Measurements from ENCODE around the gene LRP1B.

LRP1B gene

DNA sequence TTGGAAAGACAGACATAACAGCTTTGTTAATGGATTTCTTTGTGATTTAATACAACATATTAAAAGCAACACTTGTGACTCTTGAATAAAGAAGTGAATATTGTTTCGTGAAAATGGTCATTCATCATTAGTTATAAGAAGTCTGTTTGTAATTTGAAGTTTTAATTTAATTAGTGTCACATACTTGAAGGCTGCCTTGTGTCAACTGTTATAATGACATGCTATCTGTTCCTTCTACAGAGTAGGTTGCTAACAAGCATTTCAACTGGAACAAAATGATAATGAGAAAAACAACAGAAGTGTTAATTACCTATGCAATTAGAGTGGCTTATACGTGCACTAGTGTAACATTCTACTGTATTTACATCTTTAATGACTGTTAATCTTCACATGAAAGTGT is 624.7 kb downstream of the LRP1B start:
- Histone ChIP-seq H3K9me3 (ENCODE audit: insufficient read depth, low read depth, low read length) (no peaks in the 10 kb centered on the region), H3K4me2 (ENCODE audit: low read depth, low read length, poor library complexity, severe bottlenecking) (no peak overlapping the region), H3K9me2 (replicated peaks; ENCODE audit: low read depth, low read length) (no peaks in the 10 kb centered on the region), H3K27me3 (ENCODE audit: insufficient read depth, low read length, poor library complexity, severe bottlenecking) (no peaks in the 10 kb centered on the region), H3K36me3 (ENCODE audit: insufficient read depth, low read length) (no peaks in the 10 kb centered on the region), H3K4me1 (ENCODE audit: insufficient read depth, low read length, poor library complexity, severe bottlenecking) (no peaks in the 10 kb centered on the region), H3K4me3 (ENCODE audit: low read length, poor library complexity, severe bottlenecking) (no peak overlapping the region), H4K20me1 (ENCODE audit: insufficient read depth, low read length, poor library complexity, severe bottlenecking) (no peaks in the 10 kb centered on the region), H3K9ac (ENCODE audit: low read depth, low read length, poor library complexity, severe bottlenecking) (no peak overlapping the region), H3K79me2 (ENCODE audit: insufficient read depth, low read length) (no peaks in the 10 kb centered on the region), H2AFZ (ENCODE audit: low read length) (no peak overlapping the region), H3F3A (ENCODE audit: low read depth) (no peaks in the 10 kb centered on the region)
- TF ChIP-seq, protein P1, sequence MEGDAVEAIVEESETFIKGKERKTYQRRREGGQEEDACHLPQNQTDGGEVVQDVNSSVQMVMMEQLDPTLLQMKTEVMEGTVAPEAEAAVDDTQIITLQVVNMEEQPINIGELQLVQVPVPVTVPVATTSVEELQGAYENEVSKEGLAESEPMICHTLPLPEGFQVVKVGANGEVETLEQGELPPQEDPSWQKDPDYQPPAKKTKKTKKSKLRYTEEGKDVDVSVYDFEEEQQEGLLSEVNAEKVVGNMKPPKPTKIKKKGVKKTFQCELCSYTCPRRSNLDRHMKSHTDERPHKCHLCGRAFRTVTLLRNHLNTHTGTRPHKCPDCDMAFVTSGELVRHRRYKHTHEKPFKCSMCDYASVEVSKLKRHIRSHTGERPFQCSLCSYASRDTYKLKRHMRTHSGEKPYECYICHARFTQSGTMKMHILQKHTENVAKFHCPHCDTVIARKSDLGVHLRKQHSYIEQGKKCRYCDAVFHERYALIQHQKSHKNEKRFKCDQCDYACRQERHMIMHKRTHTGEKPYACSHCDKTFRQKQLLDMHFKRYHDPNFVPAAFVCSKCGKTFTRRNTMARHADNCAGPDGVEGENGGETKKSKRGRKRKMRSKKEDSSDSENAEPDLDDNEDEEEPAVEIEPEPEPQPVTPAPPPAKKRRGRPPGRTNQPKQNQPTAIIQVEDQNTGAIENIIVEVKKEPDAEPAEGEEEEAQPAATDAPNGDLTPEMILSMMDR (conservative IDR thresholded peaks at IDR 0.05; ENCODE audit: low read length): no peak
- no peak for TF ChIP-seq EZH2phosphoT487 (IDR thresholded peaks at IDR 0.05; ENCODE audit: borderline replicate concordance)

DNA sequence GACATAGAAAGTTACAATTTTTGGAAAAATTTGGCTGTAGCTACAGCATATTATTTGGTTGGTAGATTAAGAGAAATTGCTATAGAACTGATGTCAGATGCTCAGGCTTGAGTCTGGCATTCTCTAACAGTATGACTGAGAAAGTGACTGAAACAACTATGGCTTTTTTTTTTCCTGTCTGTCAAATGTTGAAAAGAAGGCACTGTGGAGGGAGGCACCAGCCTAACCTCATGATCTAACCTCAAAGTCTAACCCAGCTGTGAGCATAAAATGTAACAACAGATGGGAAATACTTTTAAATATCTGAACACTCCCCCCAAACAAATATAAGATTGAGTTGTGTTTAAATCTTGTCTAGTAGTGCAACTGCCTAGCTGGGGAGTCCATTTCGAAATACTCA is 629.1 kb downstream of the LRP1B start:
- no peaks in the 10 kb centered on the region for H4K20me1 ChIP-seq (ENCODE audit: insufficient read depth, low read length, poor library complexity, severe bottlenecking)
- H3K4me2 ChIP-seq (ENCODE audit: low read depth, low read length, poor library complexity, severe bottlenecking): no peak overlapping the region
- no peaks in the 10 kb centered on the region for H3K9me2 ChIP-seq (replicated peaks; ENCODE audit: low read depth, low read length)
- H3K4me1 ChIP-seq (ENCODE audit: insufficient read depth, low read length, poor library complexity, severe bottlenecking): no peaks in the 10 kb centered on the region
- H3K4me3 ChIP-seq (ENCODE audit: low read length, poor library complexity, severe bottlenecking): no peak overlapping the region
- no peaks in the 10 kb centered on the region for H3K27me3 ChIP-seq (ENCODE audit: insufficient read depth, low read length, poor library complexity, severe bottlenecking)
- H3K36me3 ChIP-seq (ENCODE audit: insufficient read depth, low read length): no peaks in the 10 kb centered on the region
- no peaks in the 10 kb centered on the region for H3K9me3 ChIP-seq (ENCODE audit: insufficient read depth, low read depth, low read length)
- H3K9ac ChIP-seq (ENCODE audit: low read depth, low read length, poor library complexity, severe bottlenecking): no peak overlapping the region
- H3K79me2 ChIP-seq (ENCODE audit: insufficient read depth, low read length): no peaks in the 10 kb centered on the region
- no peak overlapping the region for H2AFZ ChIP-seq (ENCODE audit: low read length)
- TF ChIP-seq, protein P1 (conservative IDR thresholded peaks at IDR 0.05; ENCODE audit: low read length): no peak
- no peak for TF ChIP-seq EZH2phosphoT487 (IDR thresholded peaks at IDR 0.05; ENCODE audit: borderline replicate concordance)
- no peaks in the 10 kb centered on the region for H3F3A ChIP-seq (ENCODE audit: low read depth)

DNA sequence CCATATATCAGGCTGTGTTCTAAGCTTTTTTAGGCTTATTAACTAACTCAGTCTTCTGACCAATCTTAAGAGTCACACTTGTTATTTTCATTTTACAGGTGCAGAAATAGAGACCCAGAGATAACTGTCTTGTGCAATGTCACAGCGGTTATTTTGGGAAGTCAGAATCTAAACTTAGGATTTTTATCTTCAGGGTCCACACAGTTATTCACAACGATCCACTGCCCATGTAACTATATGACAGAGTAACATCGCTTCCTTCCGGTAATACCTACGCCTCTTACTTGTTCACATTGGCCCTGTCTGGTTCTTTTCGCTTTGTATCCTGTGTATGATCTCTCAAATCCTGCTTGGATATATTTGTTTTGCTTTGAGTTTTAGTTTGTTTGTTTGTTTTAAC is 631.7 kb downstream of the LRP1B start:
- Histone ChIP-seq H3K27me3 (ENCODE audit: insufficient read depth, low read length, poor library complexity, severe bottlenecking) (no peaks in the 10 kb centered on the region), H3K9me2 (replicated peaks; ENCODE audit: low read depth, low read length) (no peaks in the 10 kb centered on the region), H3K4me2 (ENCODE audit: low read depth, low read length, poor library complexity, severe bottlenecking) (no peak overlapping the region), H2AFZ (ENCODE audit: low read length) (no peak overlapping the region), H3K4me3 (ENCODE audit: low read length, poor library complexity, severe bottlenecking) (no peak overlapping the region), H4K20me1 (ENCODE audit: insufficient read depth, low read length, poor library complexity, severe bottlenecking) (no peaks in the 10 kb centered on the region), H3K4me1 (ENCODE audit: insufficient read depth, low read length, poor library complexity, severe bottlenecking) (no peaks in the 10 kb centered on the region), H3K79me2 (ENCODE audit: insufficient read depth, low read length) (no peaks in the 10 kb centered on the region), H3K9me3 (ENCODE audit: insufficient read depth, low read depth, low read length) (no peaks in the 10 kb centered on the region), H3F3A (ENCODE audit: low read depth) (no peaks in the 10 kb centered on the region), H3K9ac (ENCODE audit: low read depth, low read length, poor library complexity, severe bottlenecking) (no peak overlapping the region), H3K36me3 (ENCODE audit: insufficient read depth, low read length) (no peaks in the 10 kb centered on the region)
- TF ChIP-seq, protein P1 (conservative IDR thresholded peaks at IDR 0.05; ENCODE audit: low read length): no peak
- TF ChIP-seq EZH2phosphoT487 (IDR thresholded peaks at IDR 0.05; ENCODE audit: borderline replicate concordance): no peak
